Suppressor macrophage treated with lipopolysaccharide for 4 hours (primary cell): ENCODE results near the gene EWSR1.

Experiments
- DNase-seq: peaks from one replicate; pipeline ENCODE4 v3.0.0-alpha.2; 2020

Gene EWSR1

DNA sequence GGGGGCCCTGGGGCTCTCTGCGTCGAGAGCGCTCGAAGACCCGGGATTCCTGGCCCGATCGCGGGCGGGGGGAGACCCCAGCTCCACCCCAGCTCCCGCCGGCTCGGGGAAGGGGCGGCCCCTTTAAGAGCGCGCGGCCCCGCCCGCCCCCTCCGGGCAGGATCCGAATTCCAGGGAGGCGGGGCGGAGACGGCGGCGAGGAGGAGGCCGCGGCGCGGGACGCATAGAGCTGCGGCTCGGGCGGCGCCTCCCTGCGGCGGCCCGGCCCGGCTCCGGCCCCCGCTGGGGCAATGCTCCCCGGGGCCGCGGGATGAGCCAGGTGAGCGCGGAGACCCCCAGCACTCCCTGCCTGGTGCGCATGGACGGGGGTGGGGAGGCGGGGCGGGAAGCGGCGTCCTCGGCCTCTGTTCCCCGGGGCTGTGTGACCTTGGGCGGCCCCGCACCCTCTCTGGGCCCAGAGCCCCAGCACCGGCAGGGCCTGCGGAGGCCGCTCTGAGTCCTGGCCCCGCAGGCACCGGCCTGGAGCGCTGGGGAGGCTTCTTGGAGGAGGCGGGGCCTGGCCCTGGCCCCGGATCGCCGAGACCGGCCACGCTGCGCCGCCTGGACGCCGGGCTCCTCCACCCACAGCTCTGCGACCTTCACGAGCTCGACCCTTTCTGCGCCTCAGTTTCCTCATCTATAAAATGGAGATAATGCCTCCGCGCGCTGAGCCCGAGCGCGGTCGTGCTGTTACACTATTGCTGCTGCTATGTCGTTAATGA lies 38.9 kb downstream of the EWSR1 start:
- peak; percentile 82 for DNase-seq

- no peak for DNase-seq
These were observed 39.6 kb downstream of the EWSR1 start for GRCh38 chr22:29307596-29308147.

GRCh38 chr22:29308148-29308790 lies 40.2 kb downstream of the EWSR1 start:
- DNase-seq, result no peak

DNA sequence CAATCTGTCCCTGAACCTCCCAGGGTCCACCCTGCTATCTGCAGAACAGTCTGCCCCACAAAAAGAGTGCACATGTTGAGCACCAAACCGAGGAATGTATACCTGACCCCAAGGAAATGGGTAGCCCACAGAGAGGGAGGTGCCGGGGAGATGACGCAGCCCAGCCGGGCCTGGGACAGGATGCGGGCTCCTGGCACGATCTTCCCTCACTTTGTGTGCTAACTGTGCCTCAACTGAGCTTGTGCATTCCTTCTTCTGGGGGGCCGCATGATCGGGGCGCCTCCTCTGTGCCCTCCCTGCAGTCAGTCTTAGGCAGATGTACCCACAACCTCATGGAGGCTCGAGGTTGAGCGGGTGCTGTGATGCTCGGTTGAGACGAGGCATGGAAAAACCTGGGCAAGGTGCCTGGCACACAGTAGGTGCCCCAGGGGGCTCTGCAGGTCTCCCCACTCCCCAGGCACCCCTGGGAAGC lies 40.8 kb downstream of the EWSR1 start:
- no peak for DNase-seq

DNA sequence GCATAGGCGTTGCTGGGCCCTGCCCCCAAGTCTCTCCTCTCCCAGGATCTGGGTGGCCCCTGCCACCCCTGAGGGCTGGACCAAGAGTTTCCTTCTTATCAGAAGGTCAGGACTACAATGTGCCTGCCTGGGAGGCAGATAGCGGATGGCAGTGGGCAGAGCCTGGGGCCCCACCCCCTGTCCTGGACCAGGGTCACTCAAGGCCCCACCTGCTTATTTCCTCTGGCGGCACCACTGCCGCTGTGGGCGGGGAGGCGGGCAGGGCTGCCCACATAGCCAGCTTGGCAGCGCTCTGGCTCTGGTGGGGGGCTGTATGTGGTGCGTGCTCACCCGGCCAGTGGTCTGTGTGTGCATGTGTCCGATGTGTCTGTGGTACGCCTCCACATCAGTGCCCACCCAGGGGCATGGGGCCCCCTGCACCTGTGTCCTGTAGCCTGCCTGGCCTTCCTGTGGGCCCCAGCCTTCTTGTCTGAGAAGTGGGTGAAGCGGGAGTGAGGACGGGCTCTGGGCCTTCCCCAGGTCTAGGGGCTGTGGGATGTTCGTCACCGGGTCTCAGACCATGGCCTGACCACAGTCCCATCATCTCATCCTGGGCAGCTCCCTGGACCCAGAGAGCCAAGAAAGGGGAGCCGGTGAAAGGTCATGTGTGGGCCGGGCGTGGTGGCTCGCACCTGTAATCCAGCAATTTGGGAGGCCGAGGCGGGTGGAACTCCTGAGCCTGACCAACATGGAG lies 41.4 kb downstream of the EWSR1 start:
- DNase-seq, result no peak

- DNase-seq, result no peak
These were observed 42.2 kb downstream of the EWSR1 start for GRCh38 chr22:29310065-29310862.

DNA sequence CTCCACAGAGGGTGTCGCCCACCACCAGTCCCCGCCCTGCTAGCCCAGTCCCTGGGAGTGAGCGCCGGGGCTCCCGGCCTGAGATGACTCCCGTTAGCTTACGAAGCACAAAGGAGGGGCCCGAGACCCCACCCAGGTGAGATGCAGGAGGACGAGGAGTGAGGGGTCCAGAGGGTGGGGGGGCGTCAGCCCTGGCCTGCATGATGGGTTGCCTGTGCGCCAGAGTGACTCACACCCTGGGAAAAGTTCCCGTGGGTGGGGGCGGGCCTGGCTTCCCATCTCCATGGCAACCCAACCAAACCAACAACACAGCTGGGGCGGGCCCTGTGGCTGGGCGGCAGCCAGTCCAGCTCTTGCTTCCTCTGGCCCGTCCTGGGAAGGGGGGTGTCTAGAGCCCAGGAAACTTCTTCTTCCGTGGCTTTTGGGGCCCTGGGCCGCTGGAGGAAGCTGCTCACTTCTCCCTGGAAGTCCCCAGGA lies 42.8 kb downstream of the EWSR1 start:
- DNase-seq, result peak; percentile 98

DNA sequence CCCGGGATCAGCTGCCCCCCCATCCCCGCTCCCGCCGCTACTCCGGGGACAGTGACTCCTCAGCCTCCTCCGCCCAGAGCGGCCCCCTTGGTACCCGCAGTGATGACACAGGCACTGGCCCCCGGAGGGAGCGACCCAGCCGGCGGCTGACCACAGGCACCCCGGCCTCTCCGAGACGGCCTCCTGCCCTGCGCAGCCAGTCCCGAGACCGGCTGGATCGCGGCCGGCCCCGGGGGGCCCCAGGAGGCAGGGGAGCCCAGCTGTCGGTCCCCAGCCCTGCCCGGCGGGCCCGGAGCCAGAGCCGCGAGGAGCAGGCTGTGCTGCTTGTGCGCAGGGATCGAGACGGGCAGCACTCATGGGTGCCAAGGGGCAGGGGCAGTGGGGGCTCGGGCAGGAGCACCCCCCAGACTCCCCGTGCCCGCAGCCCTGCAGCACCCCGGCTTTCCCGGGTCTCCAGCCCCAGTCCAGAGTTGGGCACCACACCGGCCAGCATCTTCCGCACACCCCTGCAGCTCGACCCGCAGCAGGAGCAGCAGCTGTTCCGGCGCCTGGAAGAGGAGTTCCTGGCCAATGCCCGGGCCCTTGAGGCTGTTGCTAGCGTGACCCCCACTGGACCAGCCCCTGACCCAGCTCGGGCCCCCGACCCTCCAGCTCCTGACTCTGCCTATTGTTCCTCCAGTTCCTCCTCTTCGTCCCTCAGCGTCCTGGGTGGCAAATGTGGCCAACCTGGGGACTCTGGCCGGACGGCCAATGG lies 43.6 kb downstream of the EWSR1 start:
- no peak for DNase-seq

DNA sequence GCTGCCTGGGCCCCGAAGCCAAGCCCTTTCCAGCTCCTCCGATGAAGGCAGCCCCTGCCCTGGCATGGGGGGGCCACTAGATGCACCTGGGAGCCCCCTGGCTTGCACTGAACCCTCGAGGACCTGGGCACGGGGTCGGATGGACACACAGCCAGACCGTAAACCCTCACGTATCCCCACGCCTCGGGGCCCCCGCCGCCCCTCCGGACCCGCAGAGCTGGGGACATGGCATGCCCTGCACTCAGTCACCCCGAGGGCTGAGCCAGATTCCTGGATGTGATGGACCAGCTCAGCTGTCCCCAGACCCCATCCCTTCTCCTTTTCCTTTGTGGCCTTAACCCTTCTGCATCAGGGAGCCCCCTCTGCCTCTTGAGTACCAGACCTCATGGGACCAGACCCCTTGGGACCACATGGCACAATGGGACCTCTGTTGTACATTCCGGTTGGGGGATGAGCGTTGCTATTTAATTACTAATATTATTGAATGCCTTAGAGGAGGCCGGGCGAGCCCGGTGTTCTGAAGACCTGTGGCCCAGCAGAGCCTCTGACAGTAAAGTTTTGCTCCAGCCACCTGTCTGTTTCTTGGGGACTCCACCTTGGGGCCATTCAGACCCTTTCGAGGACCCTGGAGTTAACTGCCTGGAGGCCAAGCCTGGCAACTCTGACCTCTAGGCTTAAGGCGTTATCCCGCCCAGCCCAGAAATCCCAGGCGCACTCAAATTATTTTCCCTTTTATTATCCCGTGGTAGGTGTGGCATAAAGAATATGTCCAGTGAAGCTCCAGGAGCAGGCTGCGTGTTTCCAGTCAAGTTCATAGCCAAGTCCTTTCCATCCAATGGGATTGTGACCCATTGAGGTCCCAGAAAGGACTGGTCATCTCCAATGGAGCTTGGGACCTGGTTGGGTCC lies 44.4 kb downstream of the EWSR1 start:
- DNase-seq, result no peak

DNA sequence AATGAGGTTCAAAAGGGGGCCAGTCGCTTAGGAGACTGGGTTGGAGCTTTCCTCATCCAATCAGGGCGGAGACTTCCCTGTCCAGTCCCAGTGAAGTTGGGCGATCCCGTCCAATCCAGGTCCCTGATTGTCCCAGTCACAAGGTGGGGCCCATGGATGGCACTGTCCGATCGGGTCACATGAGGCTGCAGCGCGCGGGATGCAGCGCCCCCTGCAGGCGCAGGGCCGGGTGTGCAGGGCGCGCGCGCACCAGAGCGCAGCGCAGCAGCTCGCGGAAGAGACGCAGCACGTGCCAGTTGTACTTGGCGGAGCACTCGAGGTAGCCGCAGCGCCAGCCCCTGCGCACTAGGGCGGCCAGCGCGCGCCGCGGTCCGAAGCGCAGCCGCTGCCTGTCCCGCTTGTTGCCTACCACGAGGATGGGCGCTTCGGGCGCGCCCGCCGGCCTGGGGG lies 45.1 kb downstream of the EWSR1 start:
- DNase-seq, result peak; percentile 58

DNA sequence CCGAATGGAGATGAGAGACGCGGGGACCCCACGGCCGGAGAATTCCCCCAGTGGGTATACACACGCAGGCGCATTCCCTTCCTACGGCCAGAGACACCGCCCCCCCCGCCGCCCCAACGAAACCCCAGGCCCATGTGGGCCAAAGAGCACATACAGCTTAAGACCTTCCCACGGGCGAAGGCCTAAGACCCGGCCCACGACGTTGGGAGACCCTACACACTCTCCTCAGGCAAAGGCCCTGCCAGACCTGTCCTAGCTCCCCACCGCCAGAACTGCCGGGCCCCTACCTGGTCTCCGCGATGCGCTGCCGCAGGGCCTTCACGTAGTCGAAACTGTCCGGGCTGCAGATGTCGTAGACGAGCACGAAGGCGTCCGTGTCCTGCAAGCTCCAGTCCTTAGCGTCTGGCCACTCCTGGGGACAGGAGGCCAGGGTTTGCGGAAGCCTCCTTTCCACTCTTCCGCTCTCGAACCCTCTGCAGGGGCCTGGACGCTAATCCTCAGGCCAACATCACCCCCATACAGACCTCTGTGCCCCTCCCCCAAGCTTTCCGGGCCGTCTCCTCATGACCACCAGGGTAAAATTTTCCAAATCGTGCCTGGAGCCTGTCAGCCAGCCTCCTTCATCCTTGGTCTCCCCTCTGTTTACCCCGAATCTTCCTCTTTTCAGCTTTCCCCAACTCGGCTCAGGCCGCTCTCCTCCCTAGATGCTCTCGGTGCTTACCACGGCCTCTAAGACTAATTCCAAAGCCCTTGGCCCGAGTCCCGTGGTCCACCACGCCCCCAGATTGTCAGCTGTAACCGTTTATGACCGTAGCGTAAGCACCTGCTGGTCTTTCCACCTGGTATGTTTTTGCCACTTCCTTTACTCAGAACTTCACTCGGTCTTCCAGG lies 45.8 kb downstream of the EWSR1 start:
- no peak for DNase-seq

GRCh38 chr22:29314537-29315285 lies 46.6 kb downstream of the EWSR1 start:
- DNase-seq, result peak; percentile 21

DNA sequence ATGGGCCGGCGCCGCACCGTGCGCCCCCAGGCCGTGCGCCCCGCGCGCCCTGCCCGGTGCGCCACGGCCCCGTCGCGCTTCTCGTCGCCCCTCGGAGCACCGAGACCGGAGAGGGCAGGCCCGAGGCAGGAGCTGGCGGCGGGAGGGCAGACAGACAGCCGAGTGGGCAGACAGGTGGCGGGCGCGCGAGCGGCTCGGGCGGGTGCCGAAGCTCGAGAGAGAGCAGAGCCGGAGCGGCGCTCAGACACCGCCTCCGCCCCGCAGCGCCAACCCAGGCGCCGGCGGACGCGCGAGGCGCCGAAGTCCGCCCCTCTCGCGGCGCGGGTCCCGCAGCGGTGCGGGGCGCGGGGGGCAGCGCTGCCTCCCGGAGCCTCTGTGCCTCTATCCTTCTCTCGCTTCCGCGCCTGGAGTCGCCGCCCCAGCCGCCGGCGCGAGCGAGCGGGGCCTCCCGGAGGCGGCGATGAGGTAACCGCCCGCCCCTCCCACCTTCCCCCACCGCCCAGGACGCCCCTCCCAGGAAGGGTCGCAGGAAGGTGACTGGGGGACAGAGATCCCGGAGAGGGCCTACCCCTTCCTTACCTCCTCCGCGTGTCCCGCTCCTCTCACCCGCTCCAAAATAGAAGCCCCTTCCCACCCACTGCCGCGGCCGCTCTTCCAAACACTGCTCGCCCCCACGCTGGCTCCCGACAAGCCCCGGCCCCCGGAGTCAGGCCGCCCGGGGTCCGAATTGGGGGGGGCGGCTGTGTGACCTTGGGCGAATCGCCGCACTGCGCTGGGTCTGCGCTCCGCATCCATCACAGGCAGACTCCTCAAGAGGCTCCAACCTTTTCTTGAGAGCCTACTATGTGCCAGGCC lies 47.4 kb downstream of the EWSR1 start, which contains the start of gene RASL10A:
Gene RASL10A, minus strand, starts transcription at position 412 of the 855 bp plus-strand sequence. CDS start 451 bp downstream, outside the sequence.
- DNase-seq, result no peak

DNA sequence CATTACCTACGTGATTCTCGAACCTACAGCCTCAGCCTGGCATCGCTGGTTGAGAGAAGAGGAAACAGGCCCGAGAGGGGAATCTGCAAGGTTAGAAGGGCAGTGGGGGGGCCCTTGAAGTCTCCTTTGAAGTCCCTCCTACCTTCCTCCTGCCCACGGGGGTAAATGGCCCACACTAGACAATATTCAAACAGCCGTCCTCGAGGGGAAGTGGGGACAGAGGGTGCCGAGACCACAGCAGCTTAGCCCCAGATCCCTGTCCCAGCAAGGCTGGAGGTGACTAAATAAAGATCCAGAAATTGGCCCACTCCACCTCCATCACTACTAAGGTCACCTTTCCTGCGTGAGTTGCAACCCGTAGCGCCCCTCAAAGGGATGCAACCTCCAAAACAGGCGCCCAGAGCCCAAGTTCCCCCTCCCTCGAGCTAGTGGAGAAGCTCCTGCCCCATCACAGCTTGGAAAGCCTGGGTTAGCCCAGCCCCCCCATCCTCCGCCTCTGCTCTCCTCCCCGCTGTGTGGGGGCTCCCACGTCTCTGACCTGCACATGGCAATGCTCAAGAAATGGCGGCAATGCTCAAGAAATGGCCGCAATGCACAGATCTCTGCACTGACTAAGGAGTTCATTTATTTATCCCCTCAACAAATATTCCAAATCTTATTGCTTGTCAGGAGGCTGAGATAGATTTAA lies 48.2 kb downstream of the EWSR1 start:
- no peak for DNase-seq

DNA sequence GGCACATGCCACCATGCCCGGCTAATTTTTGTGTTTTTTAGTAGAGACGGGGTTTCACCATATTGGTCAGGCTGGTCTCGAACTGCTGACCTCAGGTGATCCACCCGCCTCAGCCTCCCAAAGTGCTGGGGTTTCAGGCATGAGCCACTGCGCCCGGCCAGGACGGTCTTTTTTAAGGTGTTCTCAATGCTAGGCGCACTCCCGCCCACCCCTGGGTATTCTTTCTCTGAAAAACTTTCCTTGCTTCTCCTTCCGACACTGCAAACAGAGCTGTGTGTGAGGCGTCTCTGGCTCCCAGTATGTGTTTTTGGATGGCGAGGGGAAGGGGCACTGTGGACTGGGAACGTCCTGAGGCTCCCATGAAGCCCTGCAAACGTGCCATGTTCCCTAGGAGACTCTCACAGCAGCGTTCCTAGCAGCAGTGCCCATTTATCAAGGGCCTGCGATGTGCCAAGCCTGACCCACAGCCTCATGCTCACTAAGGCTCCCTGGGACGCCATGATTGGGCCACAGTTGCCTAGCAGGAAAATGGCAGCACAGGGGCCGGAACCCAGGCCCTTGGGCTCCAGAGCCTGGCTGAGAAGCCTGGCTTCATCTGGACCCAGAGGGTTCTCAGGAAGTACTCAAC lies 49.9 kb downstream of the EWSR1 start:
- DNase-seq, result no peak

DNA sequence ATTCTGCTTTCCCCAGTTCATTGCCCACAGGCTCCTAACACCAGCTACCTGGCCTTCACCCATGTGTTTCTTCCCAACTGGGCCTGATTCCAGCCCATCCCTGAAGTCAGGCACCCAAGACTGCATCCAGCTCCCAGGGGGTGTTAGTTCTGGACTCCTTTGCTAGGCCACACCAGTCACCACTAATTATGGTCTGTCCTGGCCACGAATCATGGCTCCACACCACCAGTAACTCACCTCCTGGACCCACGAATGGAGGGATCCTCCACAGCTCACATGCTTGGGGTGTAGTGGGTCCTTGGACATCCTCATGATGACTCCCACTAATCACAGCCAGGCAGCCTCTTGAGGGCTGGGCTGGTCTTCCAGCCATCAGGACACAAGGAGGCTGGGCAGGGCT lies 51.0 kb downstream of the EWSR1 start:
- no peak for DNase-seq
